H9 (cell line): Measurements from ENCODE around the gene VAV3. TPM values are rescaled to one million over a fixed set of nuclear protein-coding genes. Genes with fewer than 3 reads are reported as not detected.

ENCODE experiments used
- DNase-seq: peaks from one replicate; pipeline ENCODE4 v3.0.0-alpha.2; 2017
- H2AFZ ChIP-seq: one replicate; pipeline ENCODE4 v1.6.1; 2013; ENCODE audit warnings: mild to moderate bottlenecking, low read length, control low read depth, moderate library complexity
- H2AK5ac ChIP-seq: 2 replicates; pipeline ENCODE4 v1.6.1; 2013; ENCODE audit warnings: low read length, control low read depth, mixed read lengths; ENCODE audit not compliant: insufficient read length
- H2BK120ac ChIP-seq: one replicate; pipeline ENCODE4 v1.6.1; 2013; ENCODE audit warnings: low read depth, mild to moderate bottlenecking, low read length, control low read depth, inconsistent platforms; ENCODE audit not compliant: poor library complexity, severe bottlenecking
- H2BK12ac ChIP-seq: 2 replicates; pipeline ENCODE4 v1.6.1; 2013; ENCODE audit warnings: low read length, control low read depth, mixed read lengths, low read depth; ENCODE audit not compliant: insufficient read length
- H2BK15ac ChIP-seq: 2 replicates; pipeline ENCODE4 v1.6.1; 2013; ENCODE audit warnings: low read depth, low read length, control low read depth
- H2BK20ac ChIP-seq: one replicate; pipeline ENCODE4 v1.6.1; 2013; ENCODE audit warnings: low read depth, mild to moderate bottlenecking, low read length, control low read depth, inconsistent platforms; ENCODE audit not compliant: poor library complexity, severe bottlenecking
- H2BK5ac ChIP-seq: 2 replicates; pipeline ENCODE4 v1.6.1; 2013; ENCODE audit warnings: low read length, control low read depth, mixed read lengths; ENCODE audit not compliant: insufficient read length
- H3K14ac ChIP-seq: 2 replicates; pipeline ENCODE4 v1.6.1; 2013; ENCODE audit warnings: low read length, control low read depth; ENCODE audit not compliant: insufficient read depth
- H3K18ac ChIP-seq: 2 replicates; pipeline ENCODE4 v1.6.1; 2013; ENCODE audit warnings: low read depth, mild to moderate bottlenecking, mixed read lengths, low read length, control low read depth; ENCODE audit not compliant: insufficient read length
- H3K23ac ChIP-seq: 2 replicates; pipeline ENCODE4 v1.6.1; 2013; ENCODE audit warnings: low read length, control low read depth, mixed read lengths, low read depth; ENCODE audit not compliant: insufficient read length
- H3K23me2 ChIP-seq: 2 replicates; pipeline ENCODE4 v1.6.1; 2013; ENCODE audit warnings: low read depth, mild to moderate bottlenecking, mixed read lengths, low read length, control low read depth; ENCODE audit not compliant: insufficient read length, poor library complexity, severe bottlenecking
- H3K27ac ChIP-seq: 2 replicates; pipeline ENCODE4 v1.5.1; 2013; ENCODE audit warnings: low read length, control low read depth, mixed read lengths, low read depth; ENCODE audit not compliant: insufficient read length
- H3K27me3 ChIP-seq: 2 replicates; pipeline ENCODE4 v1.6.1; 2013; ENCODE audit warnings: low read length, control low read depth, inconsistent platforms; ENCODE audit not compliant: insufficient read depth
- H3K4ac ChIP-seq: 2 replicates; pipeline ENCODE4 v1.6.1; 2013; ENCODE audit warnings: low read depth, mild to moderate bottlenecking, control low read depth, inconsistent platforms, low read length, moderate library complexity
- H3K4me1 ChIP-seq: 2 replicates; pipeline ENCODE4 v1.6.1; 2013; ENCODE audit warnings: low read length, control low read depth, inconsistent platforms; ENCODE audit not compliant: insufficient read depth
- H3K4me2 ChIP-seq: 2 replicates; pipeline ENCODE4 v1.6.1; 2013; ENCODE audit warnings: low read length, control low read depth, mixed read lengths; ENCODE audit not compliant: insufficient read length, insufficient read depth
- H3K56ac ChIP-seq: 2 replicates; pipeline ENCODE4 v1.6.1; 2013; ENCODE audit warnings: low read depth, mild to moderate bottlenecking, mixed read lengths, low read length, control low read depth; ENCODE audit not compliant: insufficient read length
- H3K79me1 ChIP-seq: 2 replicates; pipeline ENCODE4 v1.6.1; 2013; ENCODE audit warnings: low read depth, mild to moderate bottlenecking, moderate library complexity, low read length, control low read depth, inconsistent platforms; ENCODE audit not compliant: insufficient read depth, poor library complexity, severe bottlenecking
- H3K79me2 ChIP-seq: 2 replicates; pipeline ENCODE4 v1.6.1; 2013; ENCODE audit warnings: low read length, control low read depth, inconsistent platforms; ENCODE audit not compliant: insufficient read depth
- H3K9ac ChIP-seq: 2 replicates; pipeline ENCODE4 v1.6.1; 2013; ENCODE audit warnings: low read length, control low read depth, mixed read lengths; ENCODE audit not compliant: insufficient read length; ENCODE audit errors: extremely low read depth
- H3K9me3 ChIP-seq: one replicate; pipeline ENCODE4 v1.6.1; 2013; ENCODE audit warnings: low read depth, low read length, inconsistent platforms; ENCODE audit not compliant: control insufficient read depth
- H3T11ph ChIP-seq: one replicate; pipeline ENCODE4 v1.6.1; 2013; ENCODE audit warnings: mild to moderate bottlenecking, low read length, control low read depth, inconsistent platforms
- H4K20me1 ChIP-seq: one replicate; pipeline ENCODE4 v1.6.1; 2013; ENCODE audit not compliant: control insufficient read depth, insufficient read length, insufficient read depth
- H4K5ac ChIP-seq: 2 replicates; pipeline ENCODE4 v1.6.1; 2013; ENCODE audit warnings: low read depth, mild to moderate bottlenecking, mixed read lengths, low read length, control low read depth; ENCODE audit not compliant: insufficient read length
- H4K8ac ChIP-seq: replicated peaks from 2 replicates; pipeline ENCODE4 v1.6.1; 2013; ENCODE audit warnings: low read length, control low read depth, mixed read lengths, low read depth; ENCODE audit not compliant: insufficient read length
- H4K91ac ChIP-seq: 2 replicates; pipeline ENCODE4 v1.6.1; 2013; ENCODE audit warnings: low read depth, mild to moderate bottlenecking, moderate library complexity, mixed read lengths, low read length, control low read depth; ENCODE audit not compliant: insufficient read length
- H3K27ac Mint-ChIP-seq, 3 experiments: 2 replicates in 2 of 3; 3 replicates in 1 of 3; pipeline ENCODE4 v1.8.0; 2020 to 2021; ENCODE audit warnings: mixed read lengths in 3 of 3, mild to moderate bottlenecking in 1 of 3, moderate library complexity in 1 of 3
- H3K27me3 Mint-ChIP-seq: 2 replicates; pipeline ENCODE4 v1.8.0; 2021; ENCODE audit warnings: low read depth, mild to moderate bottlenecking, moderate library complexity, mixed read lengths
- H3K36me3 Mint-ChIP-seq, 3 experiments: 2 replicates in 2 of 3; 3 replicates in 1 of 3; pipeline ENCODE4 v1.8.0; 2020 to 2021; ENCODE audit warnings: low read depth in 3 of 3, mixed read lengths in 3 of 3; ENCODE audit not compliant: insufficient read depth in 1 of 3
- H3K4me1 Mint-ChIP-seq, 2 experiments: 2 replicates each; pipeline ENCODE4 v1.8.0; 2020; ENCODE audit warnings: mixed read lengths in 2 of 2
- H3K4me3 Mint-ChIP-seq, 2 experiments: 2 replicates in 1 of 2; 3 replicates in 1 of 2; pipeline ENCODE4 v1.8.0; 2020 to 2021; ENCODE audit warnings: mild to moderate bottlenecking in 2 of 2, mixed read lengths in 2 of 2, moderate library complexity in 1 of 2
- H3K9me3 Mint-ChIP-seq, 2 experiments: 2 replicates in 1 of 2; 3 replicates in 1 of 2; pipeline ENCODE4 v1.8.0; 2020; ENCODE audit warnings: mild to moderate bottlenecking in 2 of 2, mixed read lengths in 2 of 2, moderate library complexity in 1 of 2
- WGBS: extraction: QIAGEN DNeasy Blood & Tissue Kit; methylation state at CpG from one replicate; pipeline ENCODE4 v1.1.7; 2013; ENCODE audit warnings: missing lambda C conversion rate, low lambda C conversion rate, mixed read lengths; ENCODE audit not compliant: insufficient read length; ENCODE audit errors: extremely low coverage; 5-methylcytosine and 5-hydroxymethylcytosine counted together
- total RNA-seq: library from RNA; stranded (reverse); gene quantifications from 2 replicates; pipeline ENCODE4 v1.2.1, GENCODE V29; 2021
- TF ChIP-seq, protein P1 (sequence below): fragments of 200-600 bp; sonication (generic); conservative IDR thresholded peaks from 3 replicates; pipeline ENCODE4 v1.8.0; 2021; ENCODE audit warnings: antibody characterized with exemption, mild to moderate bottlenecking

Gene VAV3
- total RNA-seq, 1 experiment from 2014 or later = 5.1 TPM

DNA sequence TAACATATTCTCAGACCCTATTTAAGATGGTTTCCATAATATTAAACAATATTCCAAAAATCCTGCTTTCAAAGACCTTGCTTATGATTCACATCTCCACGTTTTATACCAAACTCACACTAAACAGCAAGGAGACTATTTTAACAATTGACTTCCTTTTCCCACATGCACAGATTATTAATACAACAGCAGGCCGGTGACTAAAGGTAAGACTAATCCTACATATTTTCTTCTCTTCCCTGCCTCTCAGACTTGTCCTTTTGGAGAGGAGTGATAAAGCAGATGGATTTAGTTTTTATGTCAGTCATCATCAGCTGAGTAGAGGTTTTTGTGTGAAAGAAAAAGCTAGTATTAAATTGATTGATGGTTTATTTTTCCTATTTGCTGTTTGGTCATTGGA, 423.6 kb downstream of the VAV3 start:
- Histone ChIP-seq H3K56ac (no peak overlapping the region), H3K9me3 (no peaks in the 10 kb centered on the region), H2AFZ (no peak overlapping the region), H2BK15ac (no peak overlapping the region), H4K5ac (no peak overlapping the region), H3K27me3 (no peaks in the 10 kb centered on the region), H3K23ac (no peak overlapping the region), H3T11ph (no peak overlapping the region), H3K23me2 (no peaks in the 10 kb centered on the region), H4K8ac (no peak overlapping the region), H2BK120ac (no peak overlapping the region), H4K20me1 (no peaks in the 10 kb centered on the region), H3K27ac (no peak overlapping the region), H2BK12ac (no peak overlapping the region), H3K4me2 (no peak overlapping the region), H2AK5ac (no peak overlapping the region), H3K79me2 (no peaks in the 10 kb centered on the region), H3K14ac (no peak overlapping the region), H2BK5ac (no peak overlapping the region), H3K4me1 (no peaks in the 10 kb centered on the region), H3K18ac (no peak overlapping the region), H3K4ac (no peak overlapping the region), H2BK20ac (no peak overlapping the region), H3K9ac (no peak overlapping the region), H4K91ac (no peak overlapping the region), H3K79me1 (no peaks in the 10 kb centered on the region)
- H3K9me3 Mint-ChIP-seq = no peaks in the 10 kb centered on the region
- H3K4me1 Mint-ChIP-seq = peaks cover 22 to 25% of the 10 kb centered on the region in 2 experiments
- WGBS = 100% methylated on average over 1 of the region's 2 CpGs
- H3K36me3 Mint-ChIP-seq = no peaks in the 10 kb centered on the region
- H3K27ac Mint-ChIP-seq = no peak overlapping the region
- H3K27me3 Mint-ChIP-seq = no peaks in the 10 kb centered on the region
- H3K4me3 Mint-ChIP-seq = no peak overlapping the region
- TF ChIP-seq, protein P1, sequence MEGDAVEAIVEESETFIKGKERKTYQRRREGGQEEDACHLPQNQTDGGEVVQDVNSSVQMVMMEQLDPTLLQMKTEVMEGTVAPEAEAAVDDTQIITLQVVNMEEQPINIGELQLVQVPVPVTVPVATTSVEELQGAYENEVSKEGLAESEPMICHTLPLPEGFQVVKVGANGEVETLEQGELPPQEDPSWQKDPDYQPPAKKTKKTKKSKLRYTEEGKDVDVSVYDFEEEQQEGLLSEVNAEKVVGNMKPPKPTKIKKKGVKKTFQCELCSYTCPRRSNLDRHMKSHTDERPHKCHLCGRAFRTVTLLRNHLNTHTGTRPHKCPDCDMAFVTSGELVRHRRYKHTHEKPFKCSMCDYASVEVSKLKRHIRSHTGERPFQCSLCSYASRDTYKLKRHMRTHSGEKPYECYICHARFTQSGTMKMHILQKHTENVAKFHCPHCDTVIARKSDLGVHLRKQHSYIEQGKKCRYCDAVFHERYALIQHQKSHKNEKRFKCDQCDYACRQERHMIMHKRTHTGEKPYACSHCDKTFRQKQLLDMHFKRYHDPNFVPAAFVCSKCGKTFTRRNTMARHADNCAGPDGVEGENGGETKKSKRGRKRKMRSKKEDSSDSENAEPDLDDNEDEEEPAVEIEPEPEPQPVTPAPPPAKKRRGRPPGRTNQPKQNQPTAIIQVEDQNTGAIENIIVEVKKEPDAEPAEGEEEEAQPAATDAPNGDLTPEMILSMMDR = no peak
- no peak for DNase-seq
